HG03457 (cell line): ENCODE measurements around the gene FHIT.
"Not testable (repeated sequence)": the region's sequence is repeated elsewhere in the genome, so short reads cannot be mapped to it uniquely, and the experiment has no call there.

ENCODE experiments used
- ATAC-seq: cut with Tn5 transposase; IDR thresholded peaks from one replicate; pipeline ENCODE4 v1.9.1; 2021; ENCODE audit warnings: moderate number of reproducible peaks; ENCODE audit not compliant: unreplicated experiment

Gene FHIT

GRCh38 chr3:59829527-59829926 lies 1421.7 kb downstream of the FHIT start:
- no peak for ATAC-seq

GRCh38 chr3:59824876-59825275 lies 1426.4 kb downstream of the FHIT start:
- ATAC-seq: no peak

- no peak for ATAC-seq
Observed at GRCh38 chr3:59821274-59821673, 1430.0 kb downstream of the FHIT start.

DNA sequence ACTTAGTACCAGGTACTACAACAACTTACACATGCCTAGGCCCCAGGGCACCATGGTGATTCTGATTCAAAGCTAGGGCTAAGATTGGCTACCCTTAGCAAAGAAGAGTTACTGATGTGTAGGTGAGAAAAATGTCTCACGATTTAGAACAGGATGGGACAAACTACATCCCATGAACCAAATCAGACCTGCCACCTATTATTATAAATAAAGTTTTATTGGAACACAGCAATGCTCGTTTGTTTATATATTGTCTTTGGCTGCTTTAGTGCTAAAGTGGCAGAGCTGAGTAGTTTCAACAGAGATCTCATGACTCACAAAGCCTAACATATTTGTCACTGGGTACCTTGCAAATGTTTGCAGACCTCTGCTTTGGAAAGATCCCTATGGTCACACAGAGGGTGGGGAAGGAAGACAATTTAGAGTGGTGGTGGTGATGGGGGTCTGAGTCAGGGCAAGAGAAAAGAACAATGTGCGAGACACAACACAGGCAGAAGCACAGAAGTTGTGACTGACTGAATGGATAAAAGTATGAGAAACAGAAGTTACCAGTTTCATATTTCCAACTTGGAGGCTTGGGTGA lies 1430.8 kb downstream of the FHIT start:
- ATAC-seq: no peak

GRCh38 chr3:59818919-59819300 lies 1432.3 kb downstream of the FHIT start:
- ATAC-seq: no peak

- no peak for ATAC-seq
Observed at GRCh38 chr3:59818033-59818918, 1433.0 kb downstream of the FHIT start.

- no peak for ATAC-seq
Observed at GRCh38 chr3:59817511-59817910, 1433.7 kb downstream of the FHIT start.

DNA sequence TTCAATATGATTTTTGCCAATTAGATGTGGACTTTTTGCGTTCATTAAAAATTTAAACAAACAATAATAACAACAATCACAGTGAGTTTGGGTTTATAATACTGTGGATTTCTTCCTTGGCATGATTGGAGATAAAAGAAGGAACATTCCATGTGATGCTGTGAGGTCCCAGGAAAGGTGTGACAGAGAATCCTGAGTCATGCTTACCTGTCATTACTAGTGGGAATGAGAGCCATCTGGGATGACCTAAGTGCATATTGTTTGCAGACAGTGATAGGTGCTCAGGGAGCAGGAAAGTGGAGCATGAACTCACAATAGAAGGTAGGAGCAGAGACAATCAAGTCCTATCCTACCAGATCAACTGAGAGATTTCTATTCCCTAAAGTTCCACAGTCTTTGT lies 1434.9 kb downstream of the FHIT start:
- no peak for ATAC-seq

DNA sequence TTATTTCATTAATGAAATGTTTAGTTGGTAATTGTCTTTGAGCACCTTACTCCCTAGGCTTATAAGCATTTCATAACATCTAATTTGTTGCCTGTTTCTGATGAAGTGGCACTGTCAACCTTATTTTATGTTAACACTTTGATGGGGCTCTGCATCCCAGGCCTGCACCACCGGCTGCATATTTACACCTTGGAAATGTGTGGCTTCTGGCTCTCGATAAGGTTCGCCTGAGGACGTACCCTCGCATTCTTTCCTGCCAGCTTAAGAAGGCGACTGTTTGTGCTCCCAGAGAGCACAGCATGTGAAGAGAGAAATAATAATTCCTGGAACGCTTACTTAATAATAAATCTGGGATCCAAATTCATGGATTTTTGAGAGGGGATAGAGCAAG lies 1438.1 kb downstream of the FHIT start:
- no peak for ATAC-seq

GRCh38 chr3:59812237-59813147 lies 1438.8 kb downstream of the FHIT start:
- no peak for ATAC-seq

- no peak for ATAC-seq
Observed at GRCh38 chr3:59811160-59811559, 1440.1 kb downstream of the FHIT start.

GRCh38 chr3:59810606-59811005 lies 1440.6 kb downstream of the FHIT start:
- no peak for ATAC-seq

DNA sequence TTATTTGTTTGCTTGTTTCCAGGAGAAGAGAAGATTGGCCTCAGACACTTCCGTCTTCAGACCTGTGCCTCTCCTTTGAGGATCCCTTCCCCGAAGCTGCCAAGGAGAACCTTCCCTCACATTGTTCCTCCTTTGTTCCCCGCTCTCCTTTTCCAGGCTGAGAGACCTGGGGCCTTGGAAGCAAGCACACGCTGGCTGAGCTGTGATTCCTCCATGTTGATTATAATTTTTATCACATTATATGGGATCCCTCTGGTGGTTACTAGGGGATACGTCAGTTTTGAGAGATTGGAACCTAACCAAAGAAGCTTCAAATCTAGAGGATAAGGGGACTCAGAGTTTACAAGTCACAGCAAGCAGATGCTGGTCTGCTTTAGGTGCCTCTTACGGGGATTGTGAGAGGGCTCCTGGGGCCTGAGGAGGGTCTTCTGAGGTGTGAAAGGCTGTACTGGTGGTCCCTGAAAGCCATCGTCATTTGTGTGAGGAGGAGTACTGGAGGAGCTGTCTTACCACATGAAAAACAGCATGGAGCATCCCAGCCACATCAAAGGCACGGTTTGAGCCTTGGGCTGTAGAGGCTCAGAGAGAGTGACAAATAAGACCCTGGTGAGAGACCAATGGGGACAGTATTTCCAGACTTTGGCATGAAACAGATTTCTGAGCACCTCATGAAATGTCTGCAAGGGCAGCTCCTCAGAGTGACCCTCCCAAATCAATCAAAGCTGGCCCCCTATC lies 1441.4 kb downstream of the FHIT start:
- no peak for ATAC-seq

DNA sequence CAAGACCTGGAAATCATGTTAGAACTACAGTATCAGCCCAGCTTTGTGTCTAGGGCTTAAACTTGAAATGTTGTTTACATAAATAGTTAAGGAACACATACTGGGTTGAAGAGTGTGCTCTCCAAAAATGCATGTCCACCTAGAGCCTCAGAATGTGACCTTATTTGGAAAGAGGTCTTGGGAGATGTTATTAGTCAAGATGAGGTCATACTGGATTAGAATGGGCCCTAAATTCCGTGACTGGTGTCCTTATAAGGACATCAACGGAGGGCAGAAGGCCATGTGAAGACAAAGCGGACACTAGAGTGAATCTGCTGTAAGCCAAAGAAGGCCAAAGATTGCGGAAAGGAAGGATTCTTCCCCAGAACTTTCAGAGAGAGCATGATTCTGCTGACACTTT lies 1442.2 kb downstream of the FHIT start:
- no peak for ATAC-seq

DNA sequence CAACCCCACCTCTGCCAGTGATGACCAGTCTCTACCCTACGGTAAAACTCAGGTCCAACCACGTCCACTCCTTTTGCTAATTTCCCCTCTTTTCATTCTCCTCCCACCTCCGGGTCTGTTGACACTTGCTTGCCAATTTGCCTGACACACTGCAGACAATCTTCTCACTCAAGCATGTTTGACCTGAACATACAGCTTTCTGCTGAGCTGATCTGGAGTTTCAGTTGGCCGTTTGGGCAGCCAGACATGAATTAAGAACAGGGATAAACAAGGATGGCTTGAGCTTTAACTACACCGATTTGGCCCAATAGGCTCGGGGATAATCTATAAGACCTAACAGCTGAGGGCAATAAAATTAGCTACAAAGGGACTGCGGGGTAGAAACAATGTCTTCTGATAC lies 1442.8 kb downstream of the FHIT start:
- ATAC-seq: no peak

DNA sequence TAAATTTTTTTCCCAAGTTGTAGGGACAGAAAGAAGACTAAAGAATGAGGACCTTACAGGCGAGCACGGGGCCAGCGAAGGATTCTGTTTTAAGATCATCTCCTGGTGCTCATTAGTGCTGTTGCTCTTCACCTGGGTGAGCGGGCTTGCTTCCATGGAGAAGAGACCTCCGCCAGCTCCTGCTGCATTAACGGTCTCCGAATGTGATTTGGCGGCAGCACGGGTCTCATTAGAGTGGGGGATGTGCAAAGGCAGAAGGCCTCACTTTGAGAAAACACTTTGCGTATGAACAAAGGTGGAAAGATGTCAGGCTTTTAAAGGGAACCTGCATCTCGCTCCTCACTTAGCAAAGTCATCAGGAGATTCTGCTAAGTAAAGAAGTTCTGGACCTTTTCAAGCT lies 1448.0 kb downstream of the FHIT start:
- ATAC-seq: no peak

DNA sequence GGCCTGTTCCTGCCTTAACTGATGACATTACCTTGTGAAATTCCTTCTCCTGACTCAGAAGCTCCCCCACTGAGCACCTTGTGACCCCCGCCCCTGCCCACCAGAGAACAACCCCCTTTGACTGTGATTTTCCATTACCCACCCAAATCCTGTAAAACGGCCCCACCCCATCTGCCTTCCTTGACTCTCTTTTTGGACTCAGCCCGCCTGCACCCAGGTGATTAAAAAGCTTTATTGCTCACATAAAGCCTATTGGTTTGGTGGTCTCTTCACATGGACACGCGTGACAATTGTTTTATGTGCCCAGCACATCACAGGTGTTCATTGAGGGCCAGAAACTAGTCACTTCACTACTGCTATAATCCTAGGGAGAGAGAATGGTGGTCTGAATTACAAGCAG lies 1448.8 kb downstream of the FHIT start:
- ATAC-seq: not testable (repeated sequence)

GRCh38 chr3:59802045-59802444 lies 1449.2 kb downstream of the FHIT start:
- ATAC-seq: no peak

- no peak for ATAC-seq
Observed at GRCh38 chr3:59800481-59800880, 1450.8 kb downstream of the FHIT start.

GRCh38 chr3:59798372-59799086 lies 1452.7 kb downstream of the FHIT start:
- ATAC-seq: no peak
